ENCODE data around the gene CFAP91. TPM values are rescaled to one million over a fixed set of nuclear protein-coding genes. Genes with fewer than 3 reads are reported as not detected.

The CFAP91 gene
- total and polyA plus RNA-seq, 4 donors = 0.23 to 1.3 (median 0.55) TPM

- no peak for DNase-seq (ENCODE audit: low spot score)
- no peaks in the 10 kb centered on the region for H3K27me3 ChIP-seq (ENCODE audit: control insufficient read depth in 4 of 4, insufficient read depth in 4 of 4, low read length in 3 of 4)
- H3K4me1 ChIP-seq (ENCODE audit: control insufficient read depth in 4 of 4, insufficient read depth in 4 of 4, low read length in 3 of 4) = peaks cover 0 to 2% (median 0%) of the 10 kb centered on the region in 4 donors
- no peaks in the 10 kb centered on the region for H3K36me3 ChIP-seq (ENCODE audit: control insufficient read depth in 4 of 4, insufficient read depth in 3 of 4, low read depth in 1 of 4, low read length in 3 of 4)
- TF ChIP-seq JUND (IDR thresholded peaks at IDR 0.05) = no peak
- WGBS = 90% methylated on average over 4 of the region's 4 CpGs
- no peak overlapping the region for H3K4me3 ChIP-seq (ENCODE audit: low read depth in 1 of 3, low read length in 3 of 3)
- H3K9ac ChIP-seq (ENCODE audit: low read depth in 1 of 2, low read length in 2 of 2) = no peak overlapping the region
- H3K27ac ChIP-seq (ENCODE audit: low read depth in 1 of 2, low read length in 2 of 2) = no peak overlapping the region
- H3K9me3 ChIP-seq (ENCODE audit: control insufficient read depth in 4 of 4, low read length in 3 of 4) = no peaks in the 10 kb centered on the region
Measured at GRCh38 chr3:119747357-119747756, 44.5 kb downstream of the CFAP91 start.

DNA sequence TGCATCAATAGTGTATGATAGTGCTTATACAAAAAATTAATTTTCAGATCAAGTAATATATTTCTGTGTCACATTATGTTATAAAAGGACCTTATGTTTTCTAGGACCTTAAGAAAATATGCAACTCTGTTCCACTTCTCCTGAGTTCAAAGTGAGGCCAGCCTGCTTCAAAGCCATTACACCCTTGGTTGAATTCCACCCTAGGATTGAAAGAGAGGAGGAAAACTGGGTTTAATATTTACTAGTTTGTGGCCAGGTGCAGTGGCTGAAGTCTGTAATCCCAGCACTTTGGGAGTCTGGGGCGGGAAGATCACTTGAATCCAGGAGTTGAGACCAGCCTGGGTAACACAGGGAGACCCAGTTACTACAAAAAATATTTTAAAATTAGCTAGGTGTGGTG lies 46.2 kb downstream of the CFAP91 start:
- Histone ChIP-seq H3K4me3 (ENCODE audit: low read depth in 1 of 3, low read length in 3 of 3) (no peak overlapping the region), H3K9ac (ENCODE audit: low read depth in 1 of 2, low read length in 2 of 2) (no peak overlapping the region), H3K36me3 (ENCODE audit: control insufficient read depth in 4 of 4, insufficient read depth in 3 of 4, low read depth in 1 of 4, low read length in 3 of 4) (no peaks in the 10 kb centered on the region), H3K4me1 (ENCODE audit: control insufficient read depth in 4 of 4, insufficient read depth in 4 of 4, low read length in 3 of 4) (no peaks in the 10 kb centered on the region), H3K27me3 (ENCODE audit: control insufficient read depth in 4 of 4, insufficient read depth in 4 of 4, low read length in 3 of 4) (no peaks in the 10 kb centered on the region), H3K27ac (ENCODE audit: low read depth in 1 of 2, low read length in 2 of 2) (no peak overlapping the region), H3K9me3 (ENCODE audit: control insufficient read depth in 4 of 4, low read length in 3 of 4) (no peaks in the 10 kb centered on the region)
- WGBS = 87% methylated on average over 1 of the region's 1 CpG
- TF ChIP-seq, protein P1, sequence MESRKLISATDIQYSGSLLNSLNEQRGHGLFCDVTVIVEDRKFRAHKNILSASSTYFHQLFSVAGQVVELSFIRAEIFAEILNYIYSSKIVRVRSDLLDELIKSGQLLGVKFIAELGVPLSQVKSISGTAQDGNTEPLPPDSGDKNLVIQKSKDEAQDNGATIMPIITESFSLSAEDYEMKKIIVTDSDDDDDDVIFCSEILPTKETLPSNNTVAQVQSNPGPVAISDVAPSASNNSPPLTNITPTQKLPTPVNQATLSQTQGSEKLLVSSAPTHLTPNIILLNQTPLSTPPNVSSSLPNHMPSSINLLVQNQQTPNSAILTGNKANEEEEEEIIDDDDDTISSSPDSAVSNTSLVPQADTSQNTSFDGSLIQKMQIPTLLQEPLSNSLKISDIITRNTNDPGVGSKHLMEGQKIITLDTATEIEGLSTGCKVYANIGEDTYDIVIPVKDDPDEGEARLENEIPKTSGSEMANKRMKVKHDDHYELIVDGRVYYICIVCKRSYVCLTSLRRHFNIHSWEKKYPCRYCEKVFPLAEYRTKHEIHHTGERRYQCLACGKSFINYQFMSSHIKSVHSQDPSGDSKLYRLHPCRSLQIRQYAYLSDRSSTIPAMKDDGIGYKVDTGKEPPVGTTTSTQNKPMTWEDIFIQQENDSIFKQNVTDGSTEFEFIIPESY (IDR thresholded peaks at IDR 0.05) = no peak
- TF ChIP-seq GABPA (IDR thresholded peaks at IDR 0.05 in 1 of 2, conservative IDR thresholded peaks at IDR 0.05 in 1 of 2) = no peak
- TF ChIP-seq TAF1 (conservative IDR thresholded peaks at IDR 0.05) = no peak
- no peak for TF ChIP-seq MAX (IDR thresholded peaks at IDR 0.05)
- TF ChIP-seq HNF4A (conservative IDR thresholded peaks at IDR 0.05) = no peak
- TF ChIP-seq NR2F2 (IDR thresholded peaks at IDR 0.05) = no peak
- no peak for TF ChIP-seq EGR1 (IDR thresholded peaks at IDR 0.05; ENCODE audit: low read depth in 2 of 2)
- TF ChIP-seq, protein P2, sequence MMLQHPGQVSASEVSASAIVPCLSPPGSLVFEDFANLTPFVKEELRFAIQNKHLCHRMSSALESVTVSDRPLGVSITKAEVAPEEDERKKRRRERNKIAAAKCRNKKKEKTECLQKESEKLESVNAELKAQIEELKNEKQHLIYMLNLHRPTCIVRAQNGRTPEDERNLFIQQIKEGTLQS (IDR thresholded peaks at IDR 0.05) = no peak
- TF ChIP-seq HNF4G (IDR thresholded peaks at IDR 0.05) = no peak
- no peak for TF ChIP-seq SP1 (IDR thresholded peaks at IDR 0.05)
- no peak for TF ChIP-seq RXRA (IDR thresholded peaks at IDR 0.05)
- TF ChIP-seq, protein P3, sequence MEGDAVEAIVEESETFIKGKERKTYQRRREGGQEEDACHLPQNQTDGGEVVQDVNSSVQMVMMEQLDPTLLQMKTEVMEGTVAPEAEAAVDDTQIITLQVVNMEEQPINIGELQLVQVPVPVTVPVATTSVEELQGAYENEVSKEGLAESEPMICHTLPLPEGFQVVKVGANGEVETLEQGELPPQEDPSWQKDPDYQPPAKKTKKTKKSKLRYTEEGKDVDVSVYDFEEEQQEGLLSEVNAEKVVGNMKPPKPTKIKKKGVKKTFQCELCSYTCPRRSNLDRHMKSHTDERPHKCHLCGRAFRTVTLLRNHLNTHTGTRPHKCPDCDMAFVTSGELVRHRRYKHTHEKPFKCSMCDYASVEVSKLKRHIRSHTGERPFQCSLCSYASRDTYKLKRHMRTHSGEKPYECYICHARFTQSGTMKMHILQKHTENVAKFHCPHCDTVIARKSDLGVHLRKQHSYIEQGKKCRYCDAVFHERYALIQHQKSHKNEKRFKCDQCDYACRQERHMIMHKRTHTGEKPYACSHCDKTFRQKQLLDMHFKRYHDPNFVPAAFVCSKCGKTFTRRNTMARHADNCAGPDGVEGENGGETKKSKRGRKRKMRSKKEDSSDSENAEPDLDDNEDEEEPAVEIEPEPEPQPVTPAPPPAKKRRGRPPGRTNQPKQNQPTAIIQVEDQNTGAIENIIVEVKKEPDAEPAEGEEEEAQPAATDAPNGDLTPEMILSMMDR (IDR thresholded peaks at IDR 0.05; ENCODE audit: low read depth, low read length, missing input control) = no peak
- TF ChIP-seq YY1 (IDR thresholded peaks at IDR 0.05) = no peak
- no peak for TF ChIP-seq FOXA1 (IDR thresholded peaks at IDR 0.05)
- no peak for TF ChIP-seq REST (IDR thresholded peaks at IDR 0.05)
- no peak for TF ChIP-seq RAD21 (IDR thresholded peaks at IDR 0.05)
- no peak for TF ChIP-seq FOXA2 (IDR thresholded peaks at IDR 0.05)
- TF ChIP-seq JUND (IDR thresholded peaks at IDR 0.05) = no peak
- DNase-seq (ENCODE audit: low spot score) = no peak
